BE2C (cell line): Measurements from ENCODE around the gene TRAF1.

Source experiments
- DNase-seq: peaks from one replicate; pipeline ENCODE4 v3.0.0-alpha.2; 2020
- H3K27me3 ChIP-seq: fragments of 250-450 bp; sonication (Bioruptor Pico); 2 replicates; pipeline ENCODE4 v1.5.1; 2020; ENCODE audit warnings: mild to moderate bottlenecking
- H3K36me3 ChIP-seq: fragments of 250-450 bp; sonication (Bioruptor Pico); 2 replicates; pipeline ENCODE4 v1.5.1; 2020; ENCODE audit warnings: mild to moderate bottlenecking
- H3K4me1 ChIP-seq: fragments of 250-450 bp; sonication (Bioruptor Pico); 2 replicates; pipeline ENCODE4 v1.5.1; 2020
- H3K4me3 ChIP-seq: 2 replicates; pipeline ENCODE4 v1.5.1; 2011; ENCODE audit warnings: low read depth, low read length
- H3K9me3 ChIP-seq: fragments of 250-450 bp; sonication (Bioruptor Pico); 2 replicates; pipeline ENCODE4 v1.5.1; 2020
- TF ChIP-seq, protein P1 (sequence below): IDR thresholded peaks from 2 replicates; pipeline ENCODE4 v1.5.1; 2012; ENCODE audit warnings: mild to moderate bottlenecking, low read depth, low read length

The TRAF1 gene

DNA sequence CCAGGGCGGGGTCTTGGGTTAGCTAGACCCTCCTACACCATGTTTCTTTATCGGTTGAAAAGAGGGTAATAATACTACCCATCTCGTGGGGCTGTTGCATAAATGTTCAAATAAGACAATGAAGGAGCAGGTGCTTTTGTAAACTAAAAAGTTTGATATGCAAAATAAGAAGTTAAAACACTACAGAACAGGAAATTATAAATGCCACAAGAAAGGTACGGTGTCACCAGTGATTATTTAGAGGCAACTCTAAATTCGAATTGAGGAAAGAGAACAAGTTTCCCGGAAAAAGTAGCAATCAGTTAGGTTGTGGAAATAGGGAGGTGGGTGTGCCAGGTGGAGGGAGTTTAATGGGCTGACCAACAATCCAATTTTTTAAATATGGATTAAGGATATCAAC is 47.1 kb downstream of the TRAF1 start:
- no peak for DNase-seq
- peaks cover 6% of the 10 kb centered on the region for H3K36me3 ChIP-seq
- H3K27me3 ChIP-seq = no peaks in the 10 kb centered on the region
- no peak overlapping the region for H3K4me3 ChIP-seq
- H3K4me1 ChIP-seq = peaks cover 8% of the 10 kb centered on the region; the same call in 1 of the 2 replicates
- TF ChIP-seq, protein P1, sequence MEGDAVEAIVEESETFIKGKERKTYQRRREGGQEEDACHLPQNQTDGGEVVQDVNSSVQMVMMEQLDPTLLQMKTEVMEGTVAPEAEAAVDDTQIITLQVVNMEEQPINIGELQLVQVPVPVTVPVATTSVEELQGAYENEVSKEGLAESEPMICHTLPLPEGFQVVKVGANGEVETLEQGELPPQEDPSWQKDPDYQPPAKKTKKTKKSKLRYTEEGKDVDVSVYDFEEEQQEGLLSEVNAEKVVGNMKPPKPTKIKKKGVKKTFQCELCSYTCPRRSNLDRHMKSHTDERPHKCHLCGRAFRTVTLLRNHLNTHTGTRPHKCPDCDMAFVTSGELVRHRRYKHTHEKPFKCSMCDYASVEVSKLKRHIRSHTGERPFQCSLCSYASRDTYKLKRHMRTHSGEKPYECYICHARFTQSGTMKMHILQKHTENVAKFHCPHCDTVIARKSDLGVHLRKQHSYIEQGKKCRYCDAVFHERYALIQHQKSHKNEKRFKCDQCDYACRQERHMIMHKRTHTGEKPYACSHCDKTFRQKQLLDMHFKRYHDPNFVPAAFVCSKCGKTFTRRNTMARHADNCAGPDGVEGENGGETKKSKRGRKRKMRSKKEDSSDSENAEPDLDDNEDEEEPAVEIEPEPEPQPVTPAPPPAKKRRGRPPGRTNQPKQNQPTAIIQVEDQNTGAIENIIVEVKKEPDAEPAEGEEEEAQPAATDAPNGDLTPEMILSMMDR = no peak
- H3K9me3 ChIP-seq = no peaks in the 10 kb centered on the region

DNA sequence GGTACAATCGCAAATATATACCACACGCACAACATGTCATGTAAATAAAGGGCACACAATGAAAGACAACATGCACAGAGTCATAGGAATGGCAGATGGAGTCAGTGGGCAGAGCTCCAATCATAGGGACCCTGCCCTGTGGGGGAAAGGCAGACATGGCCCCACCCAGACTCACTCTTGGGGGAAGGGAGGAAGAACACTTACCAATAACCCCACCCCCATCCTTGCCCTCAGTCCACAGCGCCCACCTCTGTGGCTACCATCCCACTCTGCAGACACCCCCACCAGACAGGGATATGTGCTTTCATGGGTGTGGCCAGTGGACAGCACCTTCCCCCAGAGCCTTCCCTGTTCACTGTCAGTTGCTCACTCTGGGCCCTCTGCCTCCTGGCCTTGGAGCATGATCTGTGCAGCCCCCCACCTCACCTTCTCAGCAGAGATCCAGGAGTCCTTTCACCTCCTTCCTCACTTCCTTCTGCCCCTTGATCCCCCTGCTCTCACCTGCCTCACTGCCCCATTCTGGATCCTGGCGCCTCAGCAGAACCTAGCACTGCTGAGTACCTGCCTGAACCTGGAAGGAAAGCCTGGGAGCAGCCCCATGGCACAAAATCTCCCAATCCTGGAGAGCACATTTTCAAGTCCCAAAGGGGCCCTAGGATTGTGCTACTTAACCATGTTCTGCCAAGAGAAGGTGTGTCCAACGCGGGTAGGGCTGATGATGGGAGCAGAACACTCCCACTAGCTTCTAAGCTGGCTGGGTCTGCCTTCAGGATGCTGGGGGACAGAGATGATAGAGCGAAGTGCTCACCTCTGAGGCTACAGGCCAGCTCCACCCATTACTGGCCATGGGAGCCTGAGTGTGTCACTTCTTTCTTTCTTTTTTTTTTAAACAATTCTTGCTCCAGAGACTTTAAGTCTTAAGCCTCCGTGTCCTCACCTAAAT is 48.1 kb downstream of the TRAF1 start:
- no peak for DNase-seq
- no peaks in the 10 kb centered on the region for H3K9me3 ChIP-seq
- TF ChIP-seq, protein P1 = no peak
- peaks cover 8% of the 10 kb centered on the region; the same call in 1 of the 2 replicates for H3K4me1 ChIP-seq
- H3K27me3 ChIP-seq = no peaks in the 10 kb centered on the region
- peak overlapping the region; percentile 60 for H3K4me3 ChIP-seq
- peaks cover 16% of the 10 kb centered on the region for H3K36me3 ChIP-seq

DNA sequence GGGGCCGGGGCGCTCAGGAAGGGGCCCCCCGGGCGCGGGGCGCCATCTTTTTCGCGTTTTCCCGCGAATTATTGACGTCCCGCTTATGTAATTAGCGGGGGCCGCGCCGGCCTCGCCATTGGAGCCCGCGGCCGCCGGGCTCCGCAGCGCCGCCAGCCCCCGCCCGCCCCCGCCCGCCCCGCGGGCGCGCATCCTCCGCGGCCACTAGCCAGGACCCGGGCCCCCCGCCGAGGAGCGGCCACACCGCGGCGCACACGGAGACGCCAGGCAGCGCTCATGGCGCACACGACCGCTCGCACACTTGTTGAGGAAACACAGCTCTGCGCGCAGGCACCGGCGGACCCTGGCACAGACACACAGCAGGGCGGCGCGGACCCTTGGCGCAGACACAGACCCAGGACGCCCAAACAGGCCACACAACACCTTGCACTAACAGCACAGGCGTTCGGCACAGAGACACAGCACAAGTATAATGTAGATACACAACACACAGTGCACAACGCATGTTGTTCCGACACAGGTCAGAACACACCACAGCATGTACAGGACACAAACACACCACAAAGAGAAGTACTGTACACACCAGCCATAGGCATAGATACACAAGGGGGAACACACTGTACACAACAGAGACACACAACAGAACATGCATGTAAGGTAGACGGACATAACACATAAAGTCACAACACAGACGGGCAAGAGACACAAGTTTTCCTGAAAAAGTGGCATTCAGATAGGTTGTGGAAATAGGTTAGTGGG is 49.1 kb downstream of the TRAF1 start:
- H3K4me1 ChIP-seq = peaks cover 8% of the 10 kb centered on the region; the same call in 1 of the 2 replicates
- H3K4me3 ChIP-seq = peak overlapping the region; percentile 60
- TF ChIP-seq, protein P1 = no peak; the same call in 1 of the 2 replicates
- H3K27me3 ChIP-seq = no peaks in the 10 kb centered on the region
- peaks cover 19% of the 10 kb centered on the region for H3K36me3 ChIP-seq
- peak; percentile 88 for DNase-seq
- H3K9me3 ChIP-seq = no peaks in the 10 kb centered on the region

DNA sequence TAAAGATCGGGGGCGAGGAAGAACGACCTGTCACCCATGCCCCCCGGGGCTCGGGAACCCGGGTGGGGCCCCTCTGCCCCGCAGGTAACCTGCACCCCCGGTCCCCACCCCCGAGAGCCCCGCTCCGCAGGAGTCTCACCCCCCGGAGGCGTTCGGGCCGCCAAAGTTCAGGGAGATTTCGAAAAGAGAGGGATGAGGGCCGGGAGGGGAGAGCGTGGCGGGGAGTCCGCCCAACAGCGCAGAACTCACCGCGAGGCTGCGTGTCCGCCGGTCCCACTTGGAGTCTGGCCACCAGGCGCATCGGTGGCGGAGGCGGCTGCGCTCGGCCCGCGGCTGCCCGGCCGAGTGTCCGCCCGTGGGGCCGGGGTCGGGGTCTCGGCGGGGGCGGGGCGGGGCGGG is 49.8 kb downstream of the TRAF1 start, which contains the start of gene PHF19:
Gene PHF19 (minus strand): TSS at position 347 of the 399 bp plus-strand sequence. CDS start 2,447 bp downstream, outside the sequence.
- DNase-seq = peak; percentile 71
- peaks cover 8% of the 10 kb centered on the region; the same call in 1 of the 2 replicates for H3K4me1 ChIP-seq

DNA sequence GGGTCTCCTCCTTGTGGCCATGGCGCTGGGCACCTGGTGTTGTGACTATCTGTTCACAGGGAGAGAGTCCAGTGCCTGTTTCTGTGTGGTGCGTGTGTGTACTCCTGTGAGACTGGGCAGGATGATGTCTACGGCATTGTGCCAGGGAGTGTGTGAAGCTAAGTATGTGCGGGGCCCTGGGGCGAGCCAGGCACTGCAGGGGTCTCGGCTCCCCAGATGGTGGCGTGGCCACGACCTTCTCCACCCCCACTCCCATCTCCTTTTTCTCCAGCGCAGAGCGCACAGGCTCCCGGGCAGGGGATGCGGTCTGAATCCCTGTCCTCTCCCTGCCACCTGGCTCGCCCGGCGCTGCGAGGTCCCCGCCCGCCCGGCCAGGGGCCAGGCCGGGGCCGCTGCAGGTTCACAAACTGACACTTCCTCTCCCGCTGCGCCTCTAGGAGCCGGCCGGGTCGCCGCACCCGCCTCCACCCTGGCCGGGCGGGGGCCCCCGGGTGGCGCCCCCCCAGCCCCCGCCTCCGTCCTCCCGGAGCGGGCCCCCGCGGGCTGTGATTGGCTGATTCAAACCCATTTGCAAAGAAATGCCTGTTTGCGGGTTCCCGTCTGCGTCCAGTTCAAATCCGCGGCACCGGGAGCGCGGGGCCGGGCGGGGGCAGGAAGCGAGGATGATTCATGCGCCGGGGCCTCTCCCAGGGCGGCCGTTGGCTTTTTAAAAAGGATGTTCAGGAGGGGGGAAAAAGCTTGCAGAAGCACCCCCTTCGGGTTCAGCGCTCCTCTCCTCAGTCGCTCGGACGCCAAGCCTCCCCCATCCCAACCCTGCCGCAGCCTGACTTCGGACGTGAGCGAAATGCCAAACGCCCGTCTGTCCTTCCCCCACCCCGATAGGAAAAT is 50.4 kb downstream of the TRAF1 start:
- H3K4me1 ChIP-seq = peaks cover 8% of the 10 kb centered on the region; the same call in 1 of the 2 replicates
- no peaks in the 10 kb centered on the region for H3K27me3 ChIP-seq
- TF ChIP-seq, protein P1 = peak; percentile 37
- DNase-seq = peak; percentile 86
- H3K36me3 ChIP-seq = peaks cover 25% of the 10 kb centered on the region
- H3K9me3 ChIP-seq = no peaks in the 10 kb centered on the region
- H3K4me3 ChIP-seq = peak overlapping the region; percentile 60

More for the DNA sequence above, 49.8 kb downstream of the TRAF1 start, which contains the start of gene PHF19:
- H3K27me3 ChIP-seq = no peaks in the 10 kb centered on the region
- H3K4me3 ChIP-seq = peak within 1 kb of the TSS; percentile 60
- H3K36me3 ChIP-seq = peaks cover 23% of the 10 kb centered on the region
- TF ChIP-seq, protein P1 = no peak
- H3K9me3 ChIP-seq = no peaks in the 10 kb centered on the region
